Posterior vena cava (tissue), 2 donors: ENCODE measurements around the gene HIPK2. TPM values are rescaled to one million over a fixed set of nuclear protein-coding genes. Genes with fewer than 3 reads are reported as not detected.
A peak's percentile ranks its signal among the peaks of the same experiment; 100 is the strongest.

Experiments
- DNase-seq: peaks from one replicate; pipeline ENCODE4 v3.0.0-alpha.2; 2020; ENCODE audit warnings: low spot score
- intact Hi-C, 2 donors: fragments of 100-400 bp; cut with DNase I; formaldehyde crosslinking; loops; one replicate each; pipeline versions ENCODE4 v1.14.1 to v1.14.2; 2022 to 2023
- total RNA-seq, 2 donors: library from RNA; stranded (reverse); fragmentation: NEBNext Ultra II Directional; extraction: Animal tissue kit (Norgen Biotek cat#: 25700); gene quantifications; one replicate each; pipeline ENCODE4 v1.2.1, GENCODE V29; 2021
- donor health status: DM: yes; HTN: yes; CAD: no.
- donor health status: DM: yes; HTN: yes; CAD: no.

The HIPK2 gene
- total RNA-seq, 2 donors from 2014 or later: 46.5 to 67.6 TPM

DNA sequence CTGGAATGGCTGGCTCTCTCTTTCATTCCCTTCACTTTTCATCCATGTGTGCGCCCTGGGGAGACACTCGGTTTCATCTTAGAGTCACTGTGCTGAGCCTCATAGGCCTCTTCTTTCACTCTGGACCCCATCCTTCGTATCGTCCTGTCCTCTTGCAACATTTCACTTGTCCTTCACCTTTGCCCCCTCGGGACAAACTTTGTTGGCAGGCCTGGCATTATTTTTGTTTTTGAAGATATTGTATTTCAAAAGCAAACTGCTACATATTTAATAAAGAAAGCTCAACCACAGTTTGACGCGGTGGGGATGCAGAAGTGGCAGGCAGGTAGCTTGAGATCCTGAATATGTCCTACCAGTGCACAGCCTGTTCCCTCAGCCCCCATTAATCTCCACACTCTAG, 36.6 kb downstream of the HIPK2 start:
- DNase-seq: no peak
- intact Hi-C loops: no loop called here

DNA sequence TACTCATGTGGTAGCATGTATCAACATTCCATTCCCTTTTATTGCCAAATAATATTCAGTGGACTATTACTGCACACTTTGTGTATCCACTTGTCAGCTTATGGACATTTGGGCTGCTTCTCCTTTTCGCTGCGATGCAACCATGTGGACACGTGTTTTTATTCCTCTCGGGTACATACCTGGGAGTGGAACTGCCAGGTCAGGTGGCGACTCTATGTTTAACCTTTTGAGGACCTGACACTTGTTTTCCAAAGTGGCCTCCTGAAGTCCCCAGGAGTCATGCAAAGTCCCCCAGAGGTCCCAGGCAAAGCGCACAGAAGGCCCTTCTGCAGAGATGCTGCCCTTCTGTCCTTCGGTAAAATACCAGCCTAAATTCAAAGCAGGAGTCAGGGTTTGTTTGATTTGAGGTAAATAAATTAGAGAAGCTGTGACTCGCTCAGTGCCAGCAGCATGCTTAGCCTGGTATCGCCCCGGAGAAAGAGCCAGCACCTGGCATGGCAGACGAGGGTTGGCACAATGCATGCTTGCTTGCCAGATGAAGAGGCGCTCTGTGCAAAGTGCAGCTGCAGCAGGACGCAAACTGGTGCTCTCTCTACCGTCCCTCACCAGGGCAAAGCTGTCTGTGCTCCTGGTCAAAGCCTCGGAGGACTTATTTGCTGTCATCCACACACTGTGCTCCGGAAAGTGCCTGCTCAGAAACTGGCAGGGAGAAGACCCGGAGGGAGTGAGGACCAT, 37.8 kb downstream of the HIPK2 start:
- intact Hi-C loops: no loop called here
- no peak for DNase-seq

DNA sequence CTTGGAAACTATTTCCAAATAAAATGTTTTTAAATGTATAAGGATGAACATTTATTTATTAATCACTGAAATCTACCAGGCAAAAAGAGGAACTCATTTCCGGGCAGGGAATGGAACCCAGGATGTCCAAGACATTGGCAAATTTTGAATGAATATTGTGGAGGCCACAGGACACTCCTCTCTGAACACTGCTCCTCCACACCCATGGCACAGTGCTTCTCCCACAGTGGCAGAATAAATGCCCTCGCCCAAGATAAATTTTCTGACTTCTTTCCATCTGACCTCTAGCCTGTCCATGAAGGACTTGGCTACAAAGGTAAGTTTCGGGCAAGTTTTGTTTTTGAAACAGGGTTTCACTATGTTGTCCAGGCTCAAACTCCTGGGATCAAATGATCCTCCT, 39.0 kb downstream of the HIPK2 start:
- intact Hi-C loops: no loop called here

DNA sequence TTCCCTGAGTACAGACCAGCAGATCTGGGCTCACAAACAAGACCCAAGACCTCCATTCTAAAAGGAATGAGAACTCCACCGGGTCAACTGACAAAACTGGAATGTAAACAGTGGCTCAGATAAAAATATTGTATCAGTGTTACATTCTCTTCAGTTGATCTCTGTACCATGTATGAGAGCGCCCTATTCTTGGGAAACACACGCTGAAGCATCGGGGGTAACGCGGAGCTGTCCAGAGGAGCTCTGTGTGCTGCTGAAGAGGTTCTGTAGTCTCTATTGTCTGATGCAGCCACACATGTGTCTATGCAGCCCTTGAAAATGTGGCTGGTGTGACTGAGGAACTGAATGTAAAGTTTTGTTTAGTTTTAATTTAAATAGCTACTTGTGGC, 39.7 kb downstream of the HIPK2 start:
- DNase-seq: no peak
- intact Hi-C loops: no loop called here

More for the DNA sequence above, 39.0 kb downstream of the HIPK2 start:
- no peak for DNase-seq

DNA sequence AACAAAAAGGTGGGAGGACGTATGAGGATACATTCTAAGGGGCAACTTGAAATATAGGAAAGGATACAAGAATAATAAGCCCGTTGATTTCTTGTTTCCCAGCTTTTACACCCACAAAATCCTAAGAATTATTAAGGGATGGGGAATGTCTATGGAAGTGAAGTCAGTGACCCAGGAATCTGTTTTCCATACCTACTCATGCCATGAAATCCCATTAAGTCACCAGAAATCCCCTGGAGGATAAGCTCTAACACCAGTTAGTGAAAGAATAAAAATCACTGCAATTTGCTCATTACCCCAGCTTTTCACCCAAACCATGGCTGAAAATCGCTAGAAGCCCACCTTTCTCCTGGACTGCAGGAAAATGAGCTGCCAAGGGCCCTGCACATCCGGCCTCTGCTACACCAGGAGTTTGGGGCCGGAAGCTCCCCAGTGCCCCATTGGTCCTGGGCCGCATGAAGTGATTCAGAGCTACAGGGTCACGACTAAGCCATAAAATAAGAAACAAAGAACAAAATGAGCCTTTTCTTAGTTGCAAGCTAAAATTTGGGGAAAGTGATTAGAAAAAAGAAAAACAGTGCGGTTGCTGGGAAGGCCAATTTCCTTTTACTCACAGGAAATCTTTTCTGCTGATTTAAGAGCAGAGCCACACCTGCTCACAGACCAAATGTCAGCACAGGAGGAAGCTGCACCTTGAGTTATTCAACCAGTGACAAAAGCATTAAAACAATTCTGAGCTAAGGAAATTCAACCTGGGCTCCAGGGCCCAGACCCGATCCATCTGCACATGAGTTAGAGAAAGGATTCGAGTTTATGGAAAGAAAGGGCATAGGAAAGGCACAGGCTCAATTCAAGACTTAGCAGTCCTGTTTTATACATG, 40.3 kb downstream of the HIPK2 start:
- DNase-seq: no peak
- intact Hi-C loops: no loop called here

DNA sequence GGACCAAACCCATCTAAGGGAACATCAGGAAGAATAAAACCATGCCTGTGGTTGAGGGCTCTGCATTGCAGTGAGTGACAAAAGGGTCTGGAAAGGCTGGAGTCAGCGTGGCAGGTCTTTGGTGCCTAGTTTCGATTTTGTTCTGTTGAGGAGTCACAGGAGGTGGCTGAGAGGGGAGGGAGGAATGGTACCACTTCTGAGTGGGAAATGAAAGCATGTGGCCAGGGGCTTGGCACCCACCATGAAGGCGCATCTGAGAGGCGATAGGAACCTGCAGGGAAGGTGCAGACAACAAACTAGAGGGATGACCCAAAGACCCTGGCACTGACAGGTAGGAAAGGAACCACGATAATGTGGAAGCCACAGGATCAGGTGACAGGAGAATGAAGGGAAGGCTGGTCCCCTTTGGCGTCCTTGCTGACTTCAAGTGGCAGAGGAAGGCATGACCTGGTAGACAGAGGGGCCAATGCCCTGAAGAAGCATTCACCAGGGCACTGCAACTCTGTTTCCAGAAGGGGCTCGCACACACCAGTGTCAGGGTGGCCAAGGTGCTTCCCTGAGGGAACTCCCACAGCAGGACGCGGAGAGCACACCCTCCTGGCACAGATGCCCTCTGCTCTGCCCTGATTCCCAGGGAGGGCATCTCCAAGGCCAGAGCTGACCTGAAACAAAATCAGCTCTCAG, 41.7 kb downstream of the HIPK2 start:
- no peak for DNase-seq
- intact Hi-C loops: no loop called here

DNA sequence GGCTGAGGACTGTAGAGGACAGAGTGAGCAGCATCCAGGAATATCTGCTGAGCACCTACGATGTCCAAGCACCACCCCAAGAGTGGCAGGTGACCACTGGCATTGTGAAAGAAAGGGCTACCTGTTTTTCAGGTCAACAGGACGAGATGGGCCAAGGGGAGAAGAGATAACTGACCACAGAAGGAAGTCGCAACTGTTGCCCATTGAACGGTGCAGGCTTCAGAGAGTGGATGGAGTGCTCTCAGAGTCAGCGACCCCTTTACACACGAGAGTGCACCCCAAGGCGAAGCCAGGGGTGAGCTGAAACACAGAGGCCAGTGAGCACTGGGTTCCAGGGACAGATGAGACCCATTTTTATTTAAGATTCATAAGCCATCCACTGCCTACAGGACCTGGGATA, 42.3 kb downstream of the HIPK2 start:
- intact Hi-C loops: no loop called here
- DNase-seq: no peak

DNA sequence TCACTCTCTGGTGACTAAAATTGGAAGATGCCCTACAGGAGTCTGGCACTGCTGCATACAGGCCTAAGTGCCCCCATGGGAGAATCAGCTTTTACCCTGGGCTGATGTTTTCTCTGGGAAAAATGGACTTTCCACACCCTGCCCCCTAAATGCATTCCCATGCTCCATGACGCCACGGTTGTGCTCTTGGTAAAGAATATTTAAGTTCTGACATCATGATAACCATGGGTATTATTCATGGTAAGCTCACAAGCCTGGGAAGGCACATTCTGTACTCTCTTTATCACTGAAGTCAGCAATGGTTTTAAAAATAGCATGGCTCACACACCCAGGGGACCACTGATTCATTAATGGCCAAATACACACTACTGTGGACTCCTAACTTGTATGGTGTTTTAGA, 43.4 kb downstream of the HIPK2 start:
- intact Hi-C loops: loop anchor here in 1 of 2 donors (5.0 kb wide), 1 partner anchor 43 kb away; the partner anchor contains the start of gene HIPK2
- no peak for DNase-seq

DNA sequence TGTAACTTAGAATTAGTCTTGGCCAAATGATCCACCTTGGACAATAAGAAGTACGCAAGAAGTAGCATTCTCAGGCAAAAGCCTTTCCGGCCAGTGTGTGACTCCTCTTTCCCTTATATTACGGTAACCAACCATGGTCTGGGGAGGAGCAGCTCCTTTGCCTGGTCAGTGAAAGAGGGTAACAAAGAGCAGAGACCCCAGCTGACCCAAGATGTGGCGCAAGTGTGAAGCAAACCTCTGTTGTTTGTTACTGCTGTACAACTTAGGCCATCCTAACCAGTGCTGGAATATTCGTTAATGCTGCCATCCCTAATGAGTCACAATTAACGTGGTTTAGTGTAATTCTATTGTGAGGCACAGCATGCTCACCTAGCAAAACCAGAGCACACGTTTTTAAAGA, 44.0 kb downstream of the HIPK2 start:
- intact Hi-C loops: loop anchor here in 1 of 2 donors (5.0 kb wide), 1 partner anchor 44 kb away; the partner anchor contains the start of gene HIPK2

DNA sequence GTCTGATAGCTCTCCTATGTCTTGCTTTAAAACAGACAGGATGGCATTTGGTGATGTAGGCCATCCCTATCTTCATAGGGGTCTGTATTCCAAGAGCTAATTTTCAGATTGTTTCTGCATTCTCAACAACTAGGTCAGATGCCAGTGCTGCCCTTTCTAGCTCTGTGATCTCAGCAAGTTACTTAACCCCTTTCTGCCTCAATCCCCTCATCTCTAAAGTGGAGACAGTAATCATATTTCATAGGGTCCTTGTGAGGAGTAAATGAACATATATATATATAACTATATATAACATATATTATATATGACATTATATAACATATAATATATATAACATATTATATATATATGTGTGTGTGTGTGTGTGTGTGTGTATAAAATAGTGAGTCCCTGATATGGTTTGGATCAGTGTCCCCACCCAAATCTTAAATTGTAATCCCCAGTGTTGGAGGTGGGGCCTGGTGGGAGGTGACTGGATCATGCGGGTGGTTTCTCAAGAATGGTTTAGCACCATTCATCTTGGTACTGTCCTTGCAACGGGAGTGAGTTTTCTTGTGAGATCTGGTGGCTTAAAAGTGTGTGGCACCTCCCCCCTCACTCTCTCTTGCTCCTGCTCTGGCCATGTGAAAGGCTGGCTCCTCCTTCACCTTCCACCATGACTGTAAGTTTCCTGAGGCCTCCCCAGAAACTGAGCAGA, 45.2 kb downstream of the HIPK2 start:
- intact Hi-C loops: loop anchor here in 1 of 2 donors (5.0 kb wide), 1 partner anchor 45 kb away; the partner anchor contains the start of gene HIPK2
- DNase-seq: no peak

More for the DNA sequence above, 44.0 kb downstream of the HIPK2 start:
- DNase-seq: no peak

DNA sequence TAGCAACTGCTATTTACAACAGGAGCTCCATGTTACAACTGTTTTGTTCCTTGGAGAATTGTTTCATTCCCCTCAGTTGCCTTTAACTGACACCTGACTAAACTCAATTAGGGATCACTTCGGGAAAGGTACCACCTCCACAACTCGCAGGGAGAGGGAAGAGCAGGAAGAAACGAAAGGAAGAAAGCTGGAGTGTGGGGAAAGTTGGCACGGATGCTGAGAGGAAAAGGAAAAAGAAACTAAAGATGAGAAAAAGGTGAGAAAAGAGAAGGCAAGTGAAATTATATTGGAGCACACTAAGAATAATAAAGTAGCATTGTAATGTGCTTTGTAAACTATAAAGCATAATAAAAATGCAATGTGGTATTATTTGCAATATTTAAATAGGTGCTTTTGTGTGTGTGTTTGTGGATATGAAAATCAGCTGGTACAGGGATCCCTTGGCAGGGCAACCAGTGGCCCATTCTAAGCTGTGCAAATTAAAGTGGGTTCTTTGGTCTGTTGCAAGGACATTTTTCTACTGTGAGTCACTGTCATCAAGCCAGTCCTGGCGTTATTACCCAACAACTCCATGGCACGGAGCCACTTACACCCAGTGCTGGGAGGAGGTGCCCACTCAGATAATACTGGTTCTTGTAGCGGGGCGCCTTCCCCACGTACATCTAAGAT, 45.9 kb downstream of the HIPK2 start:
- intact Hi-C loops: loop anchor here in 1 of 2 donors (5.0 kb wide), 1 partner anchor 45 kb away; the partner anchor contains the start of gene HIPK2
- peak; percentile 95 for DNase-seq

DNA sequence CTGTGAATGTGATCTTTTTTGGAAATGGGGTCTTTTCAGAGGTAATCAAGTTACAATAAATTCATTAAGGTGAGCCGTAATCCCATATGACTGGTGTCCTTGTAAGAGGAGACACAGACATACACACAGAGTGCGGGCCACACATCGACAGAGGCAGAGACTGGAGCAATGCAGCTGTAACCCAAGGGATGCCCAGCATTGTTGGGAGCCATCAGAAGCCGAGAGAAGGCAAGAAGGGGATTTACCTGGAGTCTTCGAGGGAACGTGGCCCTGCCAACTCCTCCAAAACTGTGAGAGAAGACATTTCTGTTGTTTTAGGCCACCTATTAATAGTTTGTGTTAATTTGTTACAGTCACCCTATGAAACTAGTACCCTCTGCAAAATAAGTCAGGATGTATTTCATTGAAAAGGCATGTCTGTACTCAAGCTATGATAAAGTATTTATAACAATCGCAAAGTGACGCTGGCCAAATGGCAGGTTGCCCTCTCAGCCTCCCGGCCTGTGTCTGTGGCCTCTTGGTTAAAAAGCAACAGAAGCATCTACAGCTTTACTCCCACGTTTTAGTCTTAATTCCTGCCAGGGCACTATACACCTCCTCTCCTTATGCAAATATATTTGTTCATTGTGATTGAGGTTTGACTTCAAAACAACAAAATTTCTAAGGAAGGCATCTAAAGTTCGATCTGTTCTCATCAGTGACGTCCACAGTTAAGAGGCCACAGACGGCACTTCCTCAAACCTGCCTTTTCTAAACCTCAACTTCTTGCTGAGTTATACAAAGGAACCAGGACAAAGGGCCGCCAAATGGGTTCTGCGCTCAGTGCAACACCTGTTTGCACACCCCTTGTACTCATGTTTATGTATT, 46.8 kb downstream of the HIPK2 start:
- intact Hi-C loops: loop anchor here in 1 of 2 donors (5.0 kb wide), 1 partner anchor 46 kb away; the partner anchor contains the start of gene HIPK2
- DNase-seq: no peak

DNA sequence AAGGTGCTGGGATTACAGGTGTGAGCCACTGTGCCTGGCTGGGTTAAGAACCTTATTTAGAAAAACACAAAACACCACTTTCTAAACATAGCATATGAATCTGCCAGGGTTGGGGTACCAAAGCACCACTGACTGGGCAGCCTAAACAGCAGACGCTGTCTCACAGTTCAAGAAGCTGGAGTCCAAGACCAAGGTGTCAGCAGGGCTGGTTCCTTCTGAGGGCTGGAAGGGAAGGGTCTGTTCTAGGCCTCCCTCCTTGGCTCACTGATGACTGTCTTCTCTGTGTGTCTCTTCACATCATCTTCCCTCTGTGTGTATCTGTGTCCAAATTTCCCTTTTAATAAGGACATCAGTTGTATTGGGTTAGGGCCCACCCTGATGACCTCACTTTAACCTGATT, 49.6 kb downstream of the HIPK2 start:
- intact Hi-C loops: no loop called here

DNA sequence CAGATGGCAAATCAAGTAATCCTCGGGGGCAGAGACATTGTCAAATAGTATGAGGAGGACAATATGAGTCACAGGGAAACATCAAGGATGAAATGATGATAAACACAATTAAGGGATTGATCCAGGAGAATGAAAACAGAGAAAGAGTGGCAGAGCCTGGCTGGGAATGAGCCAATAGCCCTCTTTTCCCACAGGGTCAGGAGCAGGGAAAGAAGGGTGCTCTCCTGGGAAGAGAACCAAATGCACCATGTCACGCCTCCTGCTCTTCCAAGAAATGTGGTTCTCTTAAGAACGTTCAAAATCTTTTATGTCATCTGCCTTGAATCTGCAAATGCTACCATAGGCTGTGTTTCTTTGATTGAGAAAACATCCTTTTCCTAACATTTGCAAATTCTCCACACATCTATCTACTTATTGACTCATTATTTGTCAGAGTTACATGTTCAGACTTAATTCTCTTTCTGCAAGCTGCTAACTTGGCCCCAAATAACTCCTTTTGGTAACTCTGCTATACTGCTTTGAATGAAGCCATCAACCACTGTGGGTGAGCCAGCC, 50.6 kb downstream of the HIPK2 start:
- intact Hi-C loops: no loop called here
- DNase-seq: no peak

More for the DNA sequence above, 49.6 kb downstream of the HIPK2 start:
- DNase-seq: no peak

DNA sequence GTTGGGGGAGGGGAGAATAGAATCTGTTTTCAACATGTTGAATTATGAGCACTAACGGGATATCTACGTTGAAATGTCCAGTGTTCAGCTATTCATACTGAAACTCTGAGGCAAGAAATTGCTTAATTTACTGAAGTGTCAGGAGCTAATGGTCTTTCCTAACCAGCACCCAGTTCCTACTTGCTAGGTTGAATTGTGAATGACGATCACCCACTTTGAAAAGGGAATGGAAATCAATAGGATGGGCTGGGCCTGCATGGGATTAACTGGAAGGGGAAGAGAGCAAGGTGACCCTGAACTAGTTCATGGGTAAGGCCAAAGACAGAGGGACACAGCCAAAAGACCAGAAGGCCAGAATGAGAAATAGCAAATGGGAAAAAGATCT, 51.3 kb downstream of the HIPK2 start:
- intact Hi-C loops: no loop called here
- DNase-seq: no peak

DNA sequence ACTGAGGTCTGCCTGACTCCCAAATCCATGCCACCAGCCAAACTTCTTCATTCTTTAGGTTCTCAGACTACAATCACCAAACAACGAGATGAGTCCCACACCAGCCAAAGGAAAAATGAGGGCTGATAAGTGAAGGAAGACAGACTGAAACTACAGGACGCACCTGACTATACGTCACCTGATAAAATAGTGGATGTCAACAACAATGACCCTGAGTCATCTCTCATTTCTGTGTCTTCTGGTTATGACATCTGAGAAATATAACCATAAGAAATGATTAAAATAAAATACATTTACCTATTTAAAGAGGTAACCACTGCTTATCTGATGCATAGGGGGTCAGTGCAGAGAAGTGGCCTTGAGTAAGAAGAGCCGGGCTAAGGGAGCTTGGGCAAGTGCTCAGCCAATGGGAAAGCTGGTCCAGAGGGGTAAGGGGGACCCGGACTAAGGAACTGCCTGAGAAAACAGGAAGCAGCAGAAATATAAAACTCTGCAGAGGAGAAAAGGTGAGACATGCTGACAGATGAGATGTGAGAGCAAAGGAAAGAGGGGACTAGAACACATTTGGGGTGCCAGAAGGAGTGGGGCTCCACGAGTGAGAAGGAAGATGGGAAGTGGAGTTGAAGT, 51.8 kb downstream of the HIPK2 start:
- DNase-seq: no peak
- intact Hi-C loops: no loop called here

DNA sequence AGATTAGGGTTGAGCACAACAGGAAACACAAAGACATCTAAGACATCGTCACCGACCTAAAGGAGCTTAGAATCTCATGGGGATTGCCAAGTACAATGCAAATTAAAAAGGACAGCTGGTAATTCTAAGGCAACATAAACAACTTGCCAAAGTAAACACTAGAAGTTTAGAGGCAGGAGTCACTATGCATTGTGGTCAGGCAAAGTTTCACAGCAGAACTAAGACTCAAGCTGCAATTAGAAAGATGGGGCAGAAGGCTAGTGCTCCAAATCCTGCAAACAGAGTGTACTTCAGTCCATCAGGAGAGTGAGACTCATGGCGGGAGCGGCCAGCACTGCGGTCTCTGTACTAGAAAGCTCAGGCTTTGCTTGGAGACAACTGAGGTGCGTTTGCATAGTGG, 52.7 kb downstream of the HIPK2 start:
- intact Hi-C loops: no loop called here

More for the DNA sequence above, 52.7 kb downstream of the HIPK2 start:
- no peak for DNase-seq
